IMR-90 (cell line): Measurements from ENCODE around the gene ALDOC. TPM values are rescaled to one million over a fixed set of nuclear protein-coding genes. Genes with fewer than 3 reads are reported as not detected.

Experiments
- ATAC-seq: fragments of 200-7000 bp; cut with Tn5 transposase; 2 replicates; pipeline ENCODE4 v1.9.1; 2020; ENCODE audit warnings: low read depth, mild to moderate bottlenecking, moderate library complexity
- BruUV-seq: library from RNA; stranded (reverse); fragments of 400-500 nt; replicated peaks from 2 replicates; lab custom pipeline; 2021; lab: Mats Ljungman, UMichigan
- CTCF ChIA-PET: fragments of 300-600 bp; formaldehyde crosslinking; extraction: SDS; loops from one replicate; lab custom pipeline; 2021; ENCODE audit warnings: antibody characterized with exemption; lab: Yijun Ruan, JAX
- POLR2A ChIA-PET: fragments of 300-600 bp; sonication (Branson Sonifier 250); formaldehyde crosslinking; loops from one replicate; lab custom pipeline; 2022; ENCODE audit warnings: antibody characterized with exemption; ENCODE audit not compliant: unreplicated experiment; lab: Charles Lee
- DNase-seq: peaks from one replicate; pipeline ENCODE4 v3.0.0; 2013
- H2AFZ ChIP-seq: replicated peaks from 2 replicates; pipeline ENCODE3; 2013; ENCODE audit warnings: low read length, mild to moderate bottlenecking; ENCODE audit not compliant: poor library complexity
- H2AK5ac ChIP-seq: 2 replicates; pipeline ENCODE4 v1.6.1; 2013; ENCODE audit warnings: low read depth, low read length, inconsistent platforms
- H2AK9ac ChIP-seq: replicated peaks from 2 replicates; pipeline ENCODE3; 2013; ENCODE audit warnings: mild to moderate bottlenecking, low read depth, low read length, moderate library complexity; ENCODE audit not compliant: poor library complexity
- H2BK120ac ChIP-seq: 2 replicates; pipeline ENCODE4 v1.6.1; 2013; ENCODE audit warnings: low read depth, low read length, inconsistent platforms
- H2BK15ac ChIP-seq: 3 replicates; pipeline ENCODE4 v1.6.1; 2013; ENCODE audit warnings: low read depth, low read length, inconsistent platforms
- H2BK20ac ChIP-seq: 2 replicates; pipeline ENCODE4 v1.6.1; 2013; ENCODE audit warnings: low read depth, mild to moderate bottlenecking, inconsistent platforms, low read length, moderate library complexity
- H2BK5ac ChIP-seq: 2 replicates; pipeline ENCODE4 v1.6.1; 2013; ENCODE audit warnings: mild to moderate bottlenecking, low read depth, low read length, inconsistent platforms; ENCODE audit not compliant: poor library complexity, severe bottlenecking
- H3K14ac ChIP-seq: replicated peaks from 2 replicates; pipeline ENCODE4 v1.6.1; 2013; ENCODE audit warnings: low read depth, low read length, inconsistent platforms
- H3K18ac ChIP-seq: 2 replicates; pipeline ENCODE4 v1.6.1; 2013; ENCODE audit warnings: low read depth, low read length, control low read depth
- H3K23ac ChIP-seq: 2 replicates; pipeline ENCODE4 v1.6.1; 2013; ENCODE audit warnings: low read depth, low read length, inconsistent platforms
- H3K27ac ChIP-seq: 2 replicates; pipeline ENCODE4 v1.5.1; 2013; ENCODE audit warnings: mild to moderate bottlenecking, control low read depth, low read length; ENCODE audit not compliant: insufficient read depth
- H3K27me3 ChIP-seq: 2 replicates; pipeline ENCODE4 v1.6.1; 2013; ENCODE audit warnings: low read length; ENCODE audit not compliant: control insufficient read depth, insufficient read depth
- H3K36me3 ChIP-seq: 2 replicates; pipeline ENCODE4 v1.6.1; 2013; ENCODE audit warnings: low read length, mixed read lengths; ENCODE audit not compliant: control insufficient read depth, insufficient read depth
- H3K4ac ChIP-seq: 2 replicates; pipeline ENCODE4 v1.6.1; 2013; ENCODE audit warnings: low read depth, low read length, inconsistent platforms
- H3K4me1 ChIP-seq: 2 replicates; pipeline ENCODE4 v1.6.1; 2013; ENCODE audit warnings: low read length, mixed read lengths; ENCODE audit not compliant: control insufficient read depth, insufficient read depth
- H3K4me2 ChIP-seq: 2 replicates; pipeline ENCODE4 v1.6.1; 2013; ENCODE audit warnings: low read depth, mild to moderate bottlenecking, control low read depth, low read length, moderate library complexity
- H3K4me3 ChIP-seq: 2 replicates; pipeline ENCODE4 v1.5.1; 2013; ENCODE audit warnings: low read depth, mild to moderate bottlenecking, control low read depth, low read length, moderate library complexity; ENCODE audit not compliant: insufficient read depth
- H3K56ac ChIP-seq: 2 replicates; pipeline ENCODE4 v1.6.1; 2013; ENCODE audit warnings: low read length, inconsistent platforms; ENCODE audit not compliant: insufficient read depth; ENCODE audit errors: extremely low read depth
- H3K79me1 ChIP-seq, 2 experiments: 2 replicates each; pipeline ENCODE4 v1.6.1; 2013; ENCODE audit warnings: low read length in 2 of 2, inconsistent platforms in 1 of 2, low read depth in 1 of 2
- H3K9ac ChIP-seq: 2 replicates; pipeline ENCODE4 v1.6.1; 2013; ENCODE audit warnings: low read depth, low read length, control low read depth
- H3K9me1 ChIP-seq: 2 replicates; pipeline ENCODE4 v1.6.1; 2013; ENCODE audit warnings: low read length, inconsistent platforms; ENCODE audit not compliant: insufficient read depth
- H3K9me3 ChIP-seq: 2 replicates; pipeline ENCODE4 v1.6.1; 2013; ENCODE audit warnings: low read length; ENCODE audit not compliant: control insufficient read depth, insufficient read depth
- H4K20me1 ChIP-seq: 2 replicates; pipeline ENCODE4 v1.6.1; 2013; ENCODE audit warnings: low read length, inconsistent platforms; ENCODE audit not compliant: insufficient read depth
- H4K5ac ChIP-seq: 2 replicates; pipeline ENCODE4 v1.6.1; 2013; ENCODE audit warnings: mild to moderate bottlenecking, low read depth, low read length, control low read depth
- H4K8ac ChIP-seq, 2 experiments: 2 replicates each; pipeline ENCODE4 v1.6.1; 2013; ENCODE audit warnings: low read depth in 2 of 2, low read length in 2 of 2, control low read depth in 1 of 2, inconsistent platforms in 1 of 2
- H4K91ac ChIP-seq: 2 replicates; pipeline ENCODE4 v1.6.1; 2013; ENCODE audit warnings: low read depth, low read length, inconsistent platforms; ENCODE audit not compliant: insufficient read depth
- BHLHE40 ChIP-seq: fragments of 150-350 bp; IDR thresholded peaks from 2 replicates; pipeline ENCODE4 v1.6.1; 2016; ENCODE audit warnings: mild to moderate bottlenecking, low read depth, low read length
- CEBPB ChIP-seq: IDR thresholded peaks from 2 replicates; pipeline ENCODE4 v1.6.1; 2012; ENCODE audit warnings: low read depth, low read length, improper control_type of control experiment
- CHD1 ChIP-seq: IDR thresholded peaks from 2 replicates; pipeline ENCODE4 v1.6.1; 2012; ENCODE audit warnings: low read depth, low read length, improper control_type of control experiment
- FOS ChIP-seq: fragments of 150-350 bp; IDR thresholded peaks from 2 replicates; pipeline ENCODE4 v1.6.1; 2016; ENCODE audit warnings: low read depth, low read length
- MAZ ChIP-seq: IDR thresholded peaks from 2 replicates; pipeline ENCODE4 v1.6.1; 2012; ENCODE audit warnings: low read depth, mild to moderate bottlenecking, low read length, improper control_type of control experiment, moderate library complexity, borderline replicate concordance
- MXI1 ChIP-seq: IDR thresholded peaks from 2 replicates; pipeline ENCODE4 v1.6.1; 2012; ENCODE audit warnings: low read depth, mild to moderate bottlenecking, low read length, moderate library complexity, borderline replicate concordance
- NFE2L2 ChIP-seq: fragments of 150-350 bp; IDR thresholded peaks from 2 replicates; pipeline ENCODE4 v1.6.1; 2016; ENCODE audit warnings: low read depth, mild to moderate bottlenecking, low read length
- POLR2A ChIP-seq: IDR thresholded peaks from 2 replicates; pipeline ENCODE4 v1.6.1; 2012; ENCODE audit warnings: mild to moderate bottlenecking, low read depth, low read length
- RCOR1 ChIP-seq: IDR thresholded peaks from 2 replicates; pipeline ENCODE4 v1.6.1; 2012; ENCODE audit warnings: mild to moderate bottlenecking, low read length, improper control_type of control experiment; ENCODE audit not compliant: insufficient replicate concordance
- SMC3 ChIP-seq: fragments of 150-350 bp; IDR thresholded peaks from 2 replicates; pipeline ENCODE4 v1.6.1; 2016; ENCODE audit warnings: low read depth, mild to moderate bottlenecking, antibody characterized with exemption, low read length, moderate library complexity
- WGBS, 2 experiments: methylation state at CpG; one replicate each; pipeline versions ENCODE4 v1.1.5 to v1.1.7; 2013; ENCODE audit warnings: missing lambda C conversion rate in 2 of 2; ENCODE audit not compliant: insufficient read length in 1 of 2; ENCODE audit errors: extremely low coverage in 2 of 2; 5-methylcytosine and 5-hydroxymethylcytosine counted together
- dilution Hi-C: fragments of 300-500 bp; cut with HindIII; formaldehyde crosslinking; loops from one replicate; pipeline ENCODE4 v1.14.3; 2018; ENCODE audit warnings: low sequenced_read_pairs; ENCODE audit not compliant: unreplicated experiment
- in situ Hi-C: fragments of 300-500 bp; cut with MboI; formaldehyde crosslinking; loops from 3 replicates; pipeline ENCODE4 v1.14.3; 2019; ENCODE audit warnings: low sequenced_read_pairs, inconsistent platforms, mixed read lengths
- intact Hi-C: fragments of 100-400 bp; cut with micrococcal nuclease; formaldehyde crosslinking; loops from 2 replicates; pipeline ENCODE4 v1.10.0; 2022
- polyA plus RNA-seq, 3 experiments: library from polyadenylated mRNA; depleted of rRNA; stranded (reverse); fragments of >200 nt; gene quantifications; 2 replicates each; pipeline ENCODE4 v1.2.3, GENCODE V29; 2012; ENCODE audit warnings: low replicate concordance in 1 of 3
- total RNA-seq: library from RNA; depleted of rRNA; stranded (reverse); fragments of >200 nt; gene quantifications from 2 replicates; pipeline ENCODE4 v1.2.3, GENCODE V29; 2012
- TF ChIP-seq, protein P1 (sequence below): fragments of 150-350 bp; IDR thresholded peaks from 2 replicates; pipeline ENCODE4 v1.6.1; 2017; ENCODE audit warnings: mild to moderate bottlenecking, antibody characterized with exemption, low read length, low read depth
- TF ChIP-seq, protein P2 (sequence below): conservative IDR thresholded peaks from 2 replicates; pipeline ENCODE4 v1.5.1; 2012; ENCODE audit warnings: mild to moderate bottlenecking, low read depth, low read length, improper control_type of control experiment
- TF ChIP-seq, protein P3 (sequence below): fragments of 150-350 bp; IDR thresholded peaks from 2 replicates; pipeline ENCODE4 v1.6.1; 2016; ENCODE audit warnings: low read depth, mild to moderate bottlenecking, low read length, moderate library complexity, borderline replicate concordance

Gene ALDOC
- total and polyA plus RNA-seq, 2 of the 4 experiments (the other 2 are of a cell fraction) = 47.0 to 69.7 TPM

DNA sequence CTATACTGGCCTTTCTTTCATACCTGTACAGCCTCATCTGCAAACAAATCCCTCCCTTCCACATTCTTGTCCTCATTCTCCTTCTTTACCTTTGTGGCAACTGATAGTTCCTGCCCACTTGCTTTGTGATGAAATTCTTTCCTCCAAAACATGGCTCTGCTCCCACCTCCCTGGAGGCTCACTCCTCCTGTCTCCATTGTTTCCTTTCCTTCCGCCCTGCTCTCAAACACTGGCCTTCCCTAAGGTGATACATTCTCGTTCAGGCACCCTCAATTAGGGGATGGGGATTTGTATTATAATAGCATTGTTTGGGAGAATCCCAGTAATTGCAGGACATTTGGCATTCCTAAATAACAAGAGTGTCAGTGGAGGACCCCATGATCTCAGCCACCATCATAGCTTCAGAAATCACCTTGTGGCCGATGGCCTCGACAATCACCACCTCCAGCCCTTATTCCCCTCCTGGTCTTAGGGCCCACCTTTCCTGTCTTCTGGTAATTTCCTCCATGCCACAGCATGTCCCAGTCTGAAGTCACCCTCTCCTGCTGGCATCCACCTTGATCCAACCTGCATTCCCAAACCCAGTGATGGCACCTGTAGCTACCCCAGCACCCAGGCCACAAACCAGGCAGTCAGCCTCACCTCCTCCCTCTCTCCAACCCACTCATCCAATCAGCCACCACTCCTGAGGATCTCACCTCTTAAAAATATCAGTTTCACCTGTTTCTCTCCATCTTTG is 32.1 kb downstream of the ALDOC start (continued):
- no peak for TF ChIP-seq MAZ

DNA sequence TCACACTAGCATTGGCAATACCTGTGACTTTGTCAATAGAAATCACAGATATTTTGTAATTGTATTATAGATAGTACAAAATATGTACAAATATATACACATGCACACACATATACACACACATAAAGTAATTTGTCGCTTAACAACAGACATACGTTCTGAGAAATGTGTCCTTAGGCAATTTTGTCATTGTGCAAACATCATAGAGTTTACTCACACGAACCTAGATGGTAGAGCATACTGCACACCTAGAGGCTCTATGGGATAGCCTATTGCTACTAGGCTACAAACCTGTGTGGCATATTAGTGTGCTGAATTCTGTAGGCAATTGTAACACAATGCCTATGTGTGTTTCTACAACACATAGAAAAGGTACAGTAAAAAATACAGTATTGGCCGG is 35.3 kb downstream of the ALDOC start:
- no peak overlapping the region for H4K91ac ChIP-seq
- no peak overlapping the region for H3K4me2 ChIP-seq
- no peak overlapping the region for H2AFZ ChIP-seq
- H2AK9ac ChIP-seq = no peak overlapping the region
- H3K4me3 ChIP-seq = no peak overlapping the region
- H3K56ac ChIP-seq = no peak overlapping the region
- H2AK5ac ChIP-seq = no peak overlapping the region
- no peak overlapping the region for H4K5ac ChIP-seq
- no peak overlapping the region for H3K4ac ChIP-seq
- ChIA-PET CTCF (interaction anchor here (0.6 kb wide), 1 partner anchor 323 kb away, joined by 4 read pairs; no protein-coding TSS in a partner anchor), POLR2A (no interaction called here)
- H3K14ac ChIP-seq = no peak overlapping the region
- no peak for ATAC-seq
- dilution Hi-C loops = no loop called here
- no peak overlapping the region for H2BK20ac ChIP-seq
- WGBS, 2 experiments = 87% methylated on average over 3 of the region's 4 CpGs; no CpG with 5 or more reads in 1 of the 2 experiments
- no peak overlapping the region for H2BK5ac ChIP-seq
- H3K27ac ChIP-seq = no peak overlapping the region
- no peaks in the 10 kb centered on the region for H3K9me1 ChIP-seq
- no peaks in the 10 kb centered on the region for H3K9me3 ChIP-seq
- H3K9ac ChIP-seq = no peak overlapping the region
- intact Hi-C loops = loop anchor here (10.0 kb wide), 1 partner anchor 137 kb away; the partner anchor contains the start of gene SLC46A1
- in situ Hi-C loops = no loop called here
- H3K27me3 ChIP-seq = peaks cover 16% of the 10 kb centered on the region
- H3K79me1 ChIP-seq = no peaks in the 10 kb centered on the region
- no peak overlapping the region for H2BK15ac ChIP-seq
- no TSS peak for BruUV-seq
- no peak for DNase-seq
- H4K8ac ChIP-seq = no peak overlapping the region
- no peak overlapping the region for H3K23ac ChIP-seq
- H3K36me3 ChIP-seq = no peaks in the 10 kb centered on the region
- H3K4me1 ChIP-seq = no peaks in the 10 kb centered on the region
- H3K18ac ChIP-seq = no peak overlapping the region
- H2BK120ac ChIP-seq = no peak overlapping the region
- H4K20me1 ChIP-seq = no peaks in the 10 kb centered on the region
- TF ChIP-seq, protein P1, sequence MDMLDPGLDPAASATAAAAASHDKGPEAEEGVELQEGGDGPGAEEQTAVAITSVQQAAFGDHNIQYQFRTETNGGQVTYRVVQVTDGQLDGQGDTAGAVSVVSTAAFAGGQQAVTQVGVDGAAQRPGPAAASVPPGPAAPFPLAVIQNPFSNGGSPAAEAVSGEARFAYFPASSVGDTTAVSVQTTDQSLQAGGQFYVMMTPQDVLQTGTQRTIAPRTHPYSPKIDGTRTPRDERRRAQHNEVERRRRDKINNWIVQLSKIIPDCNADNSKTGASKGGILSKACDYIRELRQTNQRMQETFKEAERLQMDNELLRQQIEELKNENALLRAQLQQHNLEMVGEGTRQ = no peak
- TF ChIP-seq RCOR1 = no peak
- TF ChIP-seq BHLHE40 = no peak
- TF ChIP-seq CHD1 = no peak
- no peak for TF ChIP-seq POLR2A
- TF ChIP-seq, protein P2, sequence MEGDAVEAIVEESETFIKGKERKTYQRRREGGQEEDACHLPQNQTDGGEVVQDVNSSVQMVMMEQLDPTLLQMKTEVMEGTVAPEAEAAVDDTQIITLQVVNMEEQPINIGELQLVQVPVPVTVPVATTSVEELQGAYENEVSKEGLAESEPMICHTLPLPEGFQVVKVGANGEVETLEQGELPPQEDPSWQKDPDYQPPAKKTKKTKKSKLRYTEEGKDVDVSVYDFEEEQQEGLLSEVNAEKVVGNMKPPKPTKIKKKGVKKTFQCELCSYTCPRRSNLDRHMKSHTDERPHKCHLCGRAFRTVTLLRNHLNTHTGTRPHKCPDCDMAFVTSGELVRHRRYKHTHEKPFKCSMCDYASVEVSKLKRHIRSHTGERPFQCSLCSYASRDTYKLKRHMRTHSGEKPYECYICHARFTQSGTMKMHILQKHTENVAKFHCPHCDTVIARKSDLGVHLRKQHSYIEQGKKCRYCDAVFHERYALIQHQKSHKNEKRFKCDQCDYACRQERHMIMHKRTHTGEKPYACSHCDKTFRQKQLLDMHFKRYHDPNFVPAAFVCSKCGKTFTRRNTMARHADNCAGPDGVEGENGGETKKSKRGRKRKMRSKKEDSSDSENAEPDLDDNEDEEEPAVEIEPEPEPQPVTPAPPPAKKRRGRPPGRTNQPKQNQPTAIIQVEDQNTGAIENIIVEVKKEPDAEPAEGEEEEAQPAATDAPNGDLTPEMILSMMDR = no peak
- TF ChIP-seq SMC3 = no peak
- no peak for TF ChIP-seq FOS
- TF ChIP-seq, protein P3, sequence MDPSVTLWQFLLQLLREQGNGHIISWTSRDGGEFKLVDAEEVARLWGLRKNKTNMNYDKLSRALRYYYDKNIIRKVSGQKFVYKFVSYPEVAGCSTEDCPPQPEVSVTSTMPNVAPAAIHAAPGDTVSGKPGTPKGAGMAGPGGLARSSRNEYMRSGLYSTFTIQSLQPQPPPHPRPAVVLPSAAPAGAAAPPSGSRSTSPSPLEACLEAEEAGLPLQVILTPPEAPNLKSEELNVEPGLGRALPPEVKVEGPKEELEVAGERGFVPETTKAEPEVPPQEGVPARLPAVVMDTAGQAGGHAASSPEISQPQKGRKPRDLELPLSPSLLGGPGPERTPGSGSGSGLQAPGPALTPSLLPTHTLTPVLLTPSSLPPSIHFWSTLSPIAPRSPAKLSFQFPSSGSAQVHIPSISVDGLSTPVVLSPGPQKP = no peak
- no peak for TF ChIP-seq CEBPB
- no peak for TF ChIP-seq NFE2L2
- TF ChIP-seq MXI1 = no peak
